GM18519 (cell line): Measurements from ENCODE around the gene CASP6.
A peak's percentile ranks its signal among the peaks of the same experiment; 100 is the strongest.
"Not testable (repeated sequence)": the region's sequence is repeated elsewhere in the genome, so short reads cannot be mapped to it uniquely, and the experiment has no call there.

ENCODE experiments used
- ATAC-seq: cut with Tn5 transposase; IDR thresholded peaks from one replicate; pipeline ENCODE4 v1.9.1; 2021; ENCODE audit warnings: mild to moderate bottlenecking, moderate library complexity; ENCODE audit not compliant: unreplicated experiment, low FRiP score

Gene CASP6

GRCh38 chr4:109721033-109721432 is 17.8 kb upstream of the CASP6 start:
- ATAC-seq, result no peak

DNA sequence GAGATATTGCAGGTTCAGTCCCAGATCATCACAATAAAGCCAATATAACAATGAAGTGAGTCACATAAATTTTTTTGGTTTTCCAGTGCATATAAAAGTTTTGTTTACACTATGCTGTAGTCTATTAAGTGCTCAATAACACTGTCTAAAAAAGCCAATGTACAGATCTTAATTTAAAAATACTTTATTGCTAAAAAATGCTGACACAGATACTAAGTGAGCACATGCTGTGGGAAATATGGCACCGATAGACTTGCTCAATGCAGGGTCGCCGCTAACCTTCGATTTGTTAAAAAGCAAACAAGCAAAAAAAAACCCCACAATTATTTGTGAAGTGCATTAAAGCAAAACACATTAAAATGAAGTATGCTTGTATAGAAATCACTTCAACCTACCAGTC is 16.4 kb upstream of the CASP6 start:
- ATAC-seq, result no peak

DNA sequence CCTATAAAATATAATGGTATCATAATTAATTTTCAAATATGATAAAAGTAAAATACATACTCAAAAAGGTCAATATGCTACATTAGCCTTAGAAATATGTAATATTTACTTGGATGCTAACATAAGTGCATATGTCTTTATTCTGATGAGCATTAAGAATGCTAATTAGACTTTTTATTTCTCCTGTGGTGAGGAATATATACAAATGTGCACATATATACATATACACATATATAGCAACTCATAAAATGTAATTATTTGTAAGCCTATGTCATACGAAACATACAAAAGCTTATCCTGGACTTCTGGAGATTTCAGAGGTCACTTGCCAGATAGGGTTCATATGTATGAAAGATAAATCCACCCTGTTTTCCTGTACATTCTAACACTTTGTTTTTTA is 15.5 kb upstream of the CASP6 start:
- no peak for ATAC-seq

GRCh38 chr4:109713500-109713899 is 10.3 kb upstream of the CASP6 start:
- no peak for ATAC-seq

DNA sequence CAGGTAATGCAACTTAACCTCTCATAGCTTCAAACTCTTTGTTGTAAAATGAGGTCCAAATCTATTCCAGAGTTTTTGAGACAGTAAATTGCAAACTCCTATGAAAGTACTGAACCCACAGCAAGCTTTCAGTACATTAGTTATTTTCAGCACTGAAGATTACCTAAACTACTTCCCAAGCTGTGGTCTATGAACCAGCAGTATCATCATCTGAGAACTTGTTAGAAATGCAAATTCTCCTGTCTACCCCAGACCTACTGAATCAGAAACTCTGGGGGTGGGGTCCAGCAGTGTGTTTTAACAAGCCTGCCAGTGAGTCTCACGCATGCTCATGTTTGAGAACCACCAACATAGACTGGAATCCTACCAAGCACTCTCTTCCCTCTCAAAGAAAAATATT is 5.7 kb upstream of the CASP6 start:
- peak; percentile 95 for ATAC-seq

DNA sequence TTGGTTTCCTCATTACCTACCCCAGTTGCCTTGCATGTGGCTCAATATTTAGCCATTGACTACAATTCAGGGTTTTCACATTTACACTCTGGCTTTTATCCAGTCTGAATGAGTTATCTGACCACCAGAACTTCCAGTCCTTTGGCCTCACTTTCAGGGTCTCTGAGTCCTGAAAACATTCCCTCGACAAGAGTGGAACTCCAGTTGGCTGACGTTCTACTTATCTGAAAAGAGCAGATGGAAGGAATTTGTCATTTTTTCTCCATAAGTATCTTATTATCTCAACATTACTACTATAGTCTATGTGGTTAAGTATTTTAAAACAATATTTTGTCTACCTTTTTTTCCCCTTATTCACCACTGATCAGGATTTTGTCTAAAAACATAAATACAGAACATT is 5.2 kb upstream of the CASP6 start:
- ATAC-seq, result no peak

GRCh38 chr4:109703664-109704361 is 568 bp upstream of the CASP6 start:
- no peak for ATAC-seq

DNA sequence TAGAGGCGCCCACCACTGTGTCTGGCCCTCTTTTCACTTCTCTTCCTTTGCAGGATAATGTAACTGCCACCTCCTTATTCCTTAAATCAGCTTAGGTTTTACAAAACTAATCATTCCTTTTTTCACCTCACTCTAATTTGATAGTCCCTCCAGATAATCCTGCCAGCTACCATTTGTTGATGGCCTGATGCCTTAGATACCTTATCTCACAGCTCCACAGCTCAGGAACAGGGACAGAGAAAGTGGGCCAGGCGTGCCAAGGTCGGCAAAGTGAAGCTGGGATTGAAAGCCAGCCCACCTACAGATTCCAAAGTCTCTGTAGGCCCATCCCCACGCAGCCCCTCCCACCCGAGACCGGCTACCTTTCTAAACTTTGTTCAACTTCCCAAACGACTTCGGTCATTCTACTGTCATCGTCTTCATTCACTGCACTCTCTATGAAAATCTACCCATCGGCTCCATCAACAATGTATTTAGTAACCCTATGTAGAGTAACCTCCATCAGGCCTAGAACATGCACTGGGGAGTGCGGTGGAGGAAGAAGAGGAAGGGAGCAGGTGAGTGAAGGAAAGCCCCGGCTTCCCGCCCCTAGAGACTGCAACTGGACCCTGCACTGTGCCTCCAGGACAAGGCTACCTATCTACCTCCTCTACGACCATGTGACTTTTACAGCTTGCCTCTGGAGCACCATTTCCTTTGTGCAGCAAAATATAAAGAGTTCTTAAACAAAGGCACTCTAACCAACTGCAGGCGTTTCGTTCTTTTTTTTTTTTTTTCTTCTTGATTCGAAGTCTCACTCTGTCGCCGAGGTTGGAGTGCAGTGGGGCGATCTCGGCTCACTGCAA is 1.5 kb downstream of the CASP6 start:
- ATAC-seq, result no peak

- ATAC-seq, result no peak
Measured at GRCh38 chr4:109699553-109700225, 3.6 kb downstream of the CASP6 start.

- ATAC-seq, result no peak
Measured at GRCh38 chr4:109698656-109699055, 4.6 kb downstream of the CASP6 start.

DNA sequence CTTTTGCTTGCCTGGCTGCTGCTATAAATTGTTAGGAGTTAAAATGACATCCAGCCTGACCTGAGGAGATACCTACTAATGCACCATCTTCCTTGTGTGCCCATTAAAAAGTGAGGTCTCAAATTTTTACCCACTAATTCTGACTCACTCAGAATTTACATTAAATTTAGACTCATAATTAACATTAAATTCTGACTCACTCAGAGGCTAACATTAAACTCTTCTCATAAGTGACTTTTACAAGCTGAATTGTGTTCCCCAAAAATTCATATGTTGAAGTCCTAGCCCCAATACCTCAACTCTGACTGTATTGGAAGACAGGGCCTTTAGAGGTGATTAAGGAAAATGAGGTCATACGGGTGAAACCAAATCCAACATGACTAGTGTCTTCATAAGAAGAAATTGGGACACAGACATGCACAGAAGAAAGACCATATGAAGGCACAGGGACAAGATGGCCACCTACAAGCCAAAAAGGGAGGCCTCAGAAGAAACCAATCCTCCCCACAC is 11.8 kb downstream of the CASP6 start:
- ATAC-seq, result no peak

DNA sequence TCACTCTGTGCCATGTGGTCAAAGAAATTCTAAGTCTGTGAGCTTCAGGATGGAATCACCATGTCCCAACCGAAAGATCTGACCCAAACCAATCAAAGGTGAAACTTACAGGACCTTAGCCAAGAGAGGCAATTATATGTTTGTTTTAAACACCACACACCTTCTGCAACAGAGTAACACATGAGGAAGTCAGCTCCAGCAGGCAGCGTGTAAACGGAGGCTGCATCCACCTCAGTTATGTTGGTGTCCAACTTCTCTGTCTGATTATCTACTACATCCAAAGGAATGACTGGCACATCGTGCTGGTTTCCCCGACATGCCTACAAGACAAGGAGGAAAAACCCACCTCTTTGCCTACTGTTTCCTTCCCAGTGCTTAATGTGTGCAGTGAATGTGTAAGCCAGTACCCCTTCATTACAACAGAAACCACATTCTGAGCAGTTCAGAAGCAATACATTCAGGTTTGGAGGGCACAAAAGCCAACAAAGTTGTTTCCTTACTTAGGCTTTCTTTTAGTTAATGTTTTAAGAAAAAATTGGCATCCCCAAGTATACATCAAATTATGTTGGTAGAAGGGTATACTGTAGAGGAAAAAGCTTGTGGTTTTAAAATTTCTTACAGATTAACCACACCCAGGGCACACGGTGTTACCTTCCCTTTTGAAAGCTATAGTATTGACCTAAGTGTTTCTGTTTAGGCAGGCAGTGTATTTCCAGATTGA is 12.4 kb downstream of the CASP6 start:
- ATAC-seq, result no peak

DNA sequence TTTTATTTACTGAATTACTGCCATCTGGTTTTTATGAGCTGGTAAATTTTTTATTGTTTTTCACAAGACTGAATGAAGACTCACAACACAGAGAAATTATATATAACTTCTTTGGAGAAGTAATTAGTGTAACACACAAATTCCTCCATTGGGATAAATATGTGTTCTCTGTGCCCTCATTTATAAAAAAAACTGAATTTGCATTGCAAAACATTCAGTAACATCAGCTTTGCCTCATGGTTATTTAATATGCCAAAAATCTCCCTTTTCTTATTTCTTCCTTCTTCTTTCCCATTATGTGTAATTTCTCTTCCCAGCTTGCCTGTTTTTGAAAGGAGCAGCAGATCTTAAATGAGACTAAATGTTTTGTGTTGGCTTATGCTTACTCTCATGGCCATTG is 18.5 kb downstream of the CASP6 start:
- no peak for ATAC-seq

GRCh38 chr4:109683621-109684253 is 19.5 kb downstream of the CASP6 start:
- ATAC-seq, result no peak

- no peak for ATAC-seq
Measured at GRCh38 chr4:109682875-109683274, 20.4 kb downstream of the CASP6 start.

DNA sequence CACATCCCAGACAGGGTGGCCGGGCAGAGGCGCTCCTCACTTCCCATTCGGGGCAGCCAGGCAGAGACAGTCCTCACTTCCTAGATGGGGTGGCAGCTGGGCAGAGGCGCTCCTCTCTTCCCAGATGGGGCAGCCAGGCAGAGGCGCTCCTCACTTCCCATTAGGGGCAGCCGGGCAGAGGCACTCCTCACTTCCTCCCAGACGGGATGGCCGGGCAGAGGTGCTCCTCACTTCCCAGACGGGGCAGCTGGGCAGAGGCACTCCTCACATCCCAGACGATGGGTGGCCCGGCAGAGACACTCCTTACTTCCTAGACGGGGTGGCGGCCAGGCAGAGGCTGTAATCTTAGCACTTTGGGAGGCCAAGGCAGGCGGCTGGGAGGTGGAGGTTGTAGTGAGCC is 24.3 kb downstream of the CASP6 start:
- ATAC-seq, result not testable (repeated sequence)

- ATAC-seq, result not testable (repeated sequence)
Measured at GRCh38 chr4:109678472-109678871, 24.8 kb downstream of the CASP6 start.

DNA sequence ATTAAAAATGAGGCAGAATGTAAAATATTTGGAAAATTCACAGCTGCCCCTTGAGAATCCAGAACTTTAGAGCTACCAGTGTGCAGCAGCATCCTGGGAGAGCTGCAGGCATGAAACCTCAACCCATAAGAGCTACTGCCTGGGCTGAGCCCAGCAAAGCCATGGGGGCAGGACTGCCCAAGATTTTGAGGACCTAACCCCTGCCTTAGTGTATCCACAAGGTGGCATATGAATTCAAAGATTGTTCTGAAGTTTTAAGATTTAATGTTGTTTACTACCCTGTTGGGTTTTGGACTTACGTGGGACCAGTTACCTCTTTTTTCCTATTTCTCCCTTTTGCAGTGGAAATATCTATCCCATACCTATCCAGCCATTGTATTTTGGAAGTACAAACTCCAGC is 26.4 kb downstream of the CASP6 start:
- ATAC-seq, result no peak

DNA sequence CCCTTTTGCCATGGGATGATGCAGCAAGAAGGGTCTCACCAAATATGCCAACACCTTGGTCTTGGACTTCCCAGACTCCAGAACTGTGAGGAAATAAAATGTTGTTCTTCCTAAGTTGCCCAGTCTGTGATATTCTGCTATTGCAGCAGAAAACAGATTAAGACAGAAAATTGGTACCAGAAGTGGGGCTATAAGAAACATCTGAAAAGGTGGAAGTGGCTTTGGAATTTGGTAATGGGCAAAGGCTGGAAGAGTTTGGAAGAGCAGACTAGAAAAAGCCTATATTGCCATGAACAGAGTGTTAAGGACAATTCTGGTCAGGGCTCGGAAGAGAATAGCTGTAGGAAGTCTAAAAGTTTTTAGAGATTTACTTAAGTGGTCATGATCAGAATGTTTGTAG is 27.4 kb downstream of the CASP6 start:
- no peak for ATAC-seq

- ATAC-seq, result no peak
Measured at GRCh38 chr4:109675181-109675580, 28.1 kb downstream of the CASP6 start.
